Measurements from ENCODE around the gene PEX1.

- TF ChIP-seq, protein P1, sequence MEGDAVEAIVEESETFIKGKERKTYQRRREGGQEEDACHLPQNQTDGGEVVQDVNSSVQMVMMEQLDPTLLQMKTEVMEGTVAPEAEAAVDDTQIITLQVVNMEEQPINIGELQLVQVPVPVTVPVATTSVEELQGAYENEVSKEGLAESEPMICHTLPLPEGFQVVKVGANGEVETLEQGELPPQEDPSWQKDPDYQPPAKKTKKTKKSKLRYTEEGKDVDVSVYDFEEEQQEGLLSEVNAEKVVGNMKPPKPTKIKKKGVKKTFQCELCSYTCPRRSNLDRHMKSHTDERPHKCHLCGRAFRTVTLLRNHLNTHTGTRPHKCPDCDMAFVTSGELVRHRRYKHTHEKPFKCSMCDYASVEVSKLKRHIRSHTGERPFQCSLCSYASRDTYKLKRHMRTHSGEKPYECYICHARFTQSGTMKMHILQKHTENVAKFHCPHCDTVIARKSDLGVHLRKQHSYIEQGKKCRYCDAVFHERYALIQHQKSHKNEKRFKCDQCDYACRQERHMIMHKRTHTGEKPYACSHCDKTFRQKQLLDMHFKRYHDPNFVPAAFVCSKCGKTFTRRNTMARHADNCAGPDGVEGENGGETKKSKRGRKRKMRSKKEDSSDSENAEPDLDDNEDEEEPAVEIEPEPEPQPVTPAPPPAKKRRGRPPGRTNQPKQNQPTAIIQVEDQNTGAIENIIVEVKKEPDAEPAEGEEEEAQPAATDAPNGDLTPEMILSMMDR (conservative IDR thresholded peaks at IDR 0.05): no peak
- TF ChIP-seq EZH2 (IDR thresholded peaks at IDR 0.05; ENCODE audit: low read depth): no peak
These were observed 63.8 kb downstream of the PEX1 start for GRCh38 chr7:92464515-92464914.
